HepG2 (cell line): ENCODE data around the gene H6PD. TPM values are rescaled to one million over a fixed set of nuclear protein-coding genes. Genes with fewer than 3 reads are reported as not detected.

Experiments used
- ATAC-seq: fragments of 200-7000 bp; cut with Tn5 transposase; 3 replicates; pipeline ENCODE4 v1.9.1; 2020; ENCODE audit warnings: mild to moderate bottlenecking, moderate library complexity
- BruUV-seq: library from RNA; stranded (reverse); fragments of 400-500 nt; replicated peaks from 2 replicates; lab custom pipeline; 2021; lab: Mats Ljungman, UMichigan
- CTCF ChIA-PET: fragments of 300-600 bp; formaldehyde crosslinking; extraction: SDS; loops from one replicate; lab custom pipeline; 2021; ENCODE audit warnings: low total read pairs, inconsistent platforms, low intra/inter-chr PET ratio; lab: Yijun Ruan, JAX
- POLR2A ChIA-PET: fragments of 350-600 bp; sonication (Branson Sonifier 250); formaldehyde crosslinking; loops from one replicate; lab custom pipeline; 2020; ENCODE audit warnings: antibody characterized with exemption, inconsistent platforms; lab: Yijun Ruan, JAX
- DNase-seq: peaks from one replicate; pipeline ENCODE4 v3.0.0-alpha.2; 2015; ENCODE audit warnings: low spot score
- FAIRE-seq: peaks from 3 replicates; lab custom pipeline; 2011; peaks lifted over from hg19 to GRCh38; lab: Jason Lieb, UNC
- H2AFZ ChIP-seq: one replicate; pipeline ENCODE4 v1.6.1; 2011; ENCODE audit warnings: low read length, inconsistent platforms
- H3K27ac ChIP-seq: fragments of 300-600 bp; 3 replicates; pipeline ENCODE4 v1.8.0; 2011; ENCODE audit warnings: mixed run types, mild to moderate bottlenecking, mixed read lengths, low read length, inconsistent platforms; ENCODE audit not compliant: insufficient read depth; ENCODE audit errors: extremely low read length
- H3K27me3 ChIP-seq, 2 experiments: fragments of 200-600 bp in 1 of 2; 2 replicates in 1 of 2; 3 replicates in 1 of 2; pipeline versions ENCODE4 v1.6.0 to v1.8.0; 2011; ENCODE audit warnings: low read length in 2 of 2, mild to moderate bottlenecking in 2 of 2, moderate library complexity in 2 of 2, inconsistent platforms in 1 of 2; ENCODE audit not compliant: insufficient read depth in 2 of 2, control insufficient read depth in 1 of 2
- H3K36me3 ChIP-seq, 2 experiments: fragments of 200-600 bp in 1 of 2; replicated peaks in 1 of 2; 2 replicates in 1 of 2; 3 replicates in 1 of 2; pipeline versions ENCODE4 v1.5.1 to v1.8.0; 2011; ENCODE audit warnings: low read length in 2 of 2, inconsistent platforms in 1 of 2; ENCODE audit not compliant: insufficient read depth in 2 of 2, control insufficient read depth in 1 of 2
- H3K4me1 ChIP-seq: 2 replicates; pipeline ENCODE4 v1.5.1; 2012; ENCODE audit warnings: low read length, inconsistent platforms; ENCODE audit not compliant: insufficient read depth
- H3K4me2 ChIP-seq: 2 replicates; pipeline ENCODE4 v1.6.0; 2011; ENCODE audit warnings: low read depth, low read length, inconsistent platforms
- H3K4me3 ChIP-seq, 3 experiments: fragments of 200-600 bp in 1 of 3; sonication (generic), shearing (Covaris generic) in 1 of 3; replicated peaks in 1 of 3; 2 replicates each; pipeline ENCODE4 v1.5.1; 2011 to 2016; ENCODE audit warnings: low read length in 3 of 3, inconsistent platforms in 2 of 3, low read depth in 2 of 3, mild to moderate bottlenecking in 2 of 3, control low read depth in 1 of 3, mixed read lengths in 1 of 3; ENCODE audit not compliant: insufficient read depth in 1 of 3
- H3K79me2 ChIP-seq: one replicate; pipeline ENCODE4 v1.6.1; 2011; ENCODE audit warnings: low read length, inconsistent platforms; ENCODE audit not compliant: insufficient read depth
- H3K9ac ChIP-seq: 2 replicates; pipeline ENCODE4 v1.6.0; 2011; ENCODE audit warnings: mild to moderate bottlenecking, low read depth, low read length, inconsistent platforms; ENCODE audit not compliant: insufficient read depth
- H3K9me3 ChIP-seq: 2 replicates; pipeline ENCODE4 v1.5.1; 2012; ENCODE audit warnings: mild to moderate bottlenecking, low read length
- H4K20me1 ChIP-seq: 2 replicates; pipeline ENCODE4 v1.6.0; 2011; ENCODE audit warnings: inconsistent platforms, mild to moderate bottlenecking, low read length, moderate library complexity; ENCODE audit not compliant: insufficient read depth
- ZNF33B ChIP-seq: sonication (generic); formaldehyde crosslinking; IDR thresholded peaks from 2 replicates; pipeline ENCODE4 v1.5.1; 2020; ENCODE audit warnings: mild to moderate bottlenecking, missing genetic modification reagents
- ZNF83 ChIP-seq: sonication (generic); formaldehyde crosslinking; IDR thresholded peaks from 2 replicates; pipeline ENCODE4 v1.4.0; 2020; ENCODE audit warnings: missing genetic modification reagents, mild to moderate bottlenecking, borderline replicate concordance
- WGBS: methylation state at CpG from one replicate; pipeline ENCODE4 v1.1.6; 2017; ENCODE audit warnings: low lambda C conversion rate; 5-methylcytosine and 5-hydroxymethylcytosine counted together
- in situ Hi-C: cut with HindIII; loops from 2 replicates; pipeline ENCODE4 v1.10.0; 2017; ENCODE audit warnings: low pct_unique_long_range_greater_than_20kb; ENCODE audit not compliant: extremely low pct_ligation_motif_present
- intact Hi-C: fragments of 100-400 bp; cut with micrococcal nuclease; formaldehyde crosslinking; loops from one replicate; pipeline ENCODE4 v1.10.0; 2022; ENCODE audit not compliant: unreplicated experiment
- polyA plus RNA-seq, 8 experiments: library from polyadenylated mRNA; depleted of rRNA in 3 of 8; stranded (reverse) in 7 of 8; unstranded in 1 of 8; fragments of >200 nt; fragmentation: Illumina TruSeq in 4 of 8; extraction: Trizol in 4 of 8; gene quantifications; 2 replicates each; pipeline versions ENCODE4 v1.2.1 to v1.2.3, GENCODE V29; 2011 to 2016; ENCODE audit warnings: low read depth in 4 of 8, missing spikeins in 1 of 8, mixed read lengths in 1 of 8; ENCODE audit not compliant: insufficient read depth in 1 of 8
- total RNA-seq, 5 experiments: library from RNA; depleted of rRNA; stranded (reverse); fragments of >200 nt; fragmentation: Illumina TruSeq; extraction: Trizol; gene quantifications; 2 replicates each; pipeline ENCODE4 v1.2.3, GENCODE V29; 2016; ENCODE audit warnings: low read depth in 1 of 5
- TF ChIP-seq, protein P1 (sequence below): IDR thresholded peaks from 2 replicates; pipeline ENCODE4 v1.6.1; 2016; ENCODE audit warnings: low read depth
- TF ChIP-seq, protein P2 (sequence below): sonication (generic); formaldehyde crosslinking; IDR thresholded peaks from 2 replicates; pipeline ENCODE4 v1.9.0; 2022; ENCODE audit warnings: missing genetic modification reagents, mild to moderate bottlenecking, borderline replicate concordance

The H6PD gene
- total and polyA plus RNA-seq, 2 of the 13 experiments (the other 11 are each of a cell fraction or from before 2014, with no cell fraction given): 9.3 to 14.1 TPM

DNA sequence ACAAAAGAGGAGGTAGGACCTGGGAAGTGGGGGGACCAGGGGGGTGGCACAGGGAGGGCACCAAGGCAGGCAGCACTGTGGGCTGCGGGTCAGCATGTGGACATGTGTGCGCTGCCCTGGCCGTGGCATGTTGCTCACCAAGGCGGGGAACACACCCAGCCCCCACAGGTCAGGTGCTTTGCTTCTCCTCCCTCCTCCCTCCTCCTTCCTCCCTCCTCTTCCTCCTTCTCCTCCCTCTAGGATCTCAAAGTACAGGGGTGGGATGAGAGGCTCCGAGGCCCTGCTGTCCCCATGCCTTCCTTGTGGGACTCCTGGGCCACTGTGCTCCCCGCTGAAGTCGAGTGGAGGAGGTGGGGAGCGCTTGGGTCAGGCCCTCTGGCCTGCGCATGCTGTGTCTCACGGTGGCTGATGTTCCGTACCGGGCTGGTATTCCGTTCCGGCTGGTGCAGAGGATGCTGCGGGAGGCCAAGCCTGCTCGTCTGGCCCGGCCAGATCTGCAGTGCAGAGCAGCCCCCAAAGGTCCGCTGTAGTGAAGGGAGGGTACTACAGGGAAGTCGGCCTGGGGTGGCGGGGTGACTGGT, 84.7 kb downstream of the H6PD start (continued):
- TF ChIP-seq ZNF33B (CRISPR knock-in tag): no peak
- no peak for TF ChIP-seq ZNF83 (CRISPR knock-in tag)

DNA sequence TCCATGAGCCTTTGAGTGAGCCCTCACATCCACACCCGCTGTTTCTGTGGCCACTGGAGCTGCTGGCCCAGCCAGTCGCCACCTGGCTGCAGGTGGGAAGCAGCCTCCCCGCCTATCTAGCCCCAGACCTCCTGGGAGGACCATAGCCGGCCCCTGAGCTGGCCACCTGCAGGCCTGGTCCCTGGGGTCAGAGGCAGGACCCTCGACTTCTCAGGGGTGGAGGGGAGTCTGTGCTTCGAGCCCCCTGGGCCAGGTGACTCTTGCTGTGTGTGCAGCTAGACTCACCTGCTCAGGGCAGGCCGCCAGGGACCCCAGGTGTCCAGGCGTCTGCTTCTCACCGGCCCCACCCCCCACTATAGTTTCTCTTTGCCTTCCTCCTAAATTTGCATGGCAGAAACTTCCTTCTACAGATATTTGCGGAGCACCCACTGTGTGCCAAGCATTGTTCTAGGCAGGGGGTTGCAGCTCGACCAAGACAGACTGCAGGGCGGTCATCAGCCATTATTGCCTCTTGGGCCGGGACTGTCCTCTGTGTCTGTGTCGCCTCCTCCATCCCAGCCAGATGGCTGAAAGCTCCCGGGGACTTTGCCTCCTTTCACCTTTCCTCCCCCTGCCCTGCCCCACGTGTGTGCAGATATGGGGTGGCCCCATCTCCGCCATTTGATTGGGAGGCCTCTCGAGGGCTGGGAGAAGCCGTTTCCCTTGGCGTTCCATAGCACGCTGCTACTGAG, 85.4 kb downstream of the H6PD start:
- in situ Hi-C loops (no loop called here), intact Hi-C loops (no loop called here)
- TF ChIP-seq, protein P1, sequence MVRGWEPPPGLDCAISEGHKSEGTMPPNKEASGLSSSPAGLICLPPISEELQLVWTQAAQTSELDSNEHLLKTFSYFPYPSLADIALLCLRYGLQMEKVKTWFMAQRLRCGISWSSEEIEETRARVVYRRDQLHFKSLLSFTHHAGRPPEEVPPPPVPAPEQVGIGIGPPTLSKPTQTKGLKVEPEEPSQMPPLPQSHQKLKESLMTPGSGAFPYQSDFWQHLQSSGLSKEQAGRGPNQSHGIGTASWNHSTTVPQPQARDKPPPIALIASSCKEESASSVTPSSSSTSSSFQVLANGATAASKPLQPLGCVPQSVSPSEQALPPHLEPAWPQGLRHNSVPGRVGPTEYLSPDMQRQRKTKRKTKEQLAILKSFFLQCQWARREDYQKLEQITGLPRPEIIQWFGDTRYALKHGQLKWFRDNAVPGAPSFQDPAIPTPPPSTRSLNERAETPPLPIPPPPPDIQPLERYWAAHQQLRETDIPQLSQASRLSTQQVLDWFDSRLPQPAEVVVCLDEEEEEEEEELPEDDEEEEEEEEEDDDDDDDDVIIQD (CRISPR knock-in tag): no peak
- TF ChIP-seq, protein P2, sequence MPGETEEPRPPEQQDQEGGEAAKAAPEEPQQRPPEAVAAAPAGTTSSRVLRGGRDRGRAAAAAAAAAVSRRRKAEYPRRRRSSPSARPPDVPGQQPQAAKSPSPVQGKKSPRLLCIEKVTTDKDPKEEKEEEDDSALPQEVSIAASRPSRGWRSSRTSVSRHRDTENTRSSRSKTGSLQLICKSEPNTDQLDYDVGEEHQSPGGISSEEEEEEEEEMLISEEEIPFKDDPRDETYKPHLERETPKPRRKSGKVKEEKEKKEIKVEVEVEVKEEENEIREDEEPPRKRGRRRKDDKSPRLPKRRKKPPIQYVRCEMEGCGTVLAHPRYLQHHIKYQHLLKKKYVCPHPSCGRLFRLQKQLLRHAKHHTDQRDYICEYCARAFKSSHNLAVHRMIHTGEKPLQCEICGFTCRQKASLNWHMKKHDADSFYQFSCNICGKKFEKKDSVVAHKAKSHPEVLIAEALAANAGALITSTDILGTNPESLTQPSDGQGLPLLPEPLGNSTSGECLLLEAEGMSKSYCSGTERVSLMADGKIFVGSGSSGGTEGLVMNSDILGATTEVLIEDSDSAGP: 0 out of 2 replicates have a peak, but pooled peaks have one; percentile 12
- FAIRE-seq (no peak), ATAC-seq (no peak), DNase-seq (no peak)
- H3K9ac ChIP-seq: no peak overlapping the region
- ChIA-PET POLR2A (no interaction called here), CTCF (no interaction called here)
- H2AFZ ChIP-seq: no peak overlapping the region
- H3K27ac ChIP-seq: no peak overlapping the region
- no peaks in the 10 kb centered on the region; the same call in 1 of the 2 replicates for H3K4me1 ChIP-seq
- H3K4me3 ChIP-seq: no peak overlapping the region
- 89% methylated on average over 19 of the region's 21 CpGs for WGBS
- H3K36me3 ChIP-seq: no peaks in the 10 kb centered on the region
- H3K4me2 ChIP-seq: no peak overlapping the region
- BruUV-seq: no TSS peak
- H4K20me1 ChIP-seq: no peaks in the 10 kb centered on the region
- H3K27me3 ChIP-seq: no peaks in the 10 kb centered on the region
- H3K9me3 ChIP-seq: no peaks in the 10 kb centered on the region
- no peaks in the 10 kb centered on the region for H3K79me2 ChIP-seq

Other genes with a start within 250 kb of the H6PD start
- not detected in 2 replicates for gene SLC2A7, start 208.4 kb upstream of the H6PD start, total RNA-seq (2016; rRNA removed; fragmentation: Illumina TruSeq; extraction: Trizol)
- not detected in 2 replicates for gene SLC2A7, start 208.4 kb upstream of the H6PD start, polyA plus RNA-seq (2011; rRNA removed)
- gene SLC2A5, start 165.1 kb upstream of the H6PD start, total RNA-seq (2016; rRNA removed; fragmentation: Illumina TruSeq; extraction: Trizol): 0.04 TPM in 1 of 2 replicates, not detected in the other
- 0.54 and 0.80 TPM in 2 replicates for gene SLC2A5, start 165.1 kb upstream of the H6PD start, polyA plus RNA-seq (2011; rRNA removed)
- gene GPR157, start 105.7 kb upstream of the H6PD start, total RNA-seq (2016; rRNA removed; fragmentation: Illumina TruSeq; extraction: Trizol): 8.4 and 10.1 TPM in 2 replicates
- gene GPR157, start 105.7 kb upstream of the H6PD start, polyA plus RNA-seq (2011; rRNA removed): 19.2 and 23.3 TPM in 2 replicates
- gene SPSB1, start 58.1 kb downstream of the H6PD start, total RNA-seq (2016; rRNA removed; fragmentation: Illumina TruSeq; extraction: Trizol): 5.0 and 7.1 TPM in 2 replicates
- 8.0 and 10.9 TPM in 2 replicates for gene SPSB1, start 58.1 kb downstream of the H6PD start, polyA plus RNA-seq (2011; rRNA removed)